Activated T-cell treated with anti-CD3 and anti-CD28 coated beads for 24 hours (primary cell): Measurements from ENCODE around the gene C8A.

Experiments
- DNase-seq: peaks from one replicate; pipeline ENCODE4 v3.0.0-alpha.2; 2020; ENCODE audit warnings: low read depth

C8A gene

DNA sequence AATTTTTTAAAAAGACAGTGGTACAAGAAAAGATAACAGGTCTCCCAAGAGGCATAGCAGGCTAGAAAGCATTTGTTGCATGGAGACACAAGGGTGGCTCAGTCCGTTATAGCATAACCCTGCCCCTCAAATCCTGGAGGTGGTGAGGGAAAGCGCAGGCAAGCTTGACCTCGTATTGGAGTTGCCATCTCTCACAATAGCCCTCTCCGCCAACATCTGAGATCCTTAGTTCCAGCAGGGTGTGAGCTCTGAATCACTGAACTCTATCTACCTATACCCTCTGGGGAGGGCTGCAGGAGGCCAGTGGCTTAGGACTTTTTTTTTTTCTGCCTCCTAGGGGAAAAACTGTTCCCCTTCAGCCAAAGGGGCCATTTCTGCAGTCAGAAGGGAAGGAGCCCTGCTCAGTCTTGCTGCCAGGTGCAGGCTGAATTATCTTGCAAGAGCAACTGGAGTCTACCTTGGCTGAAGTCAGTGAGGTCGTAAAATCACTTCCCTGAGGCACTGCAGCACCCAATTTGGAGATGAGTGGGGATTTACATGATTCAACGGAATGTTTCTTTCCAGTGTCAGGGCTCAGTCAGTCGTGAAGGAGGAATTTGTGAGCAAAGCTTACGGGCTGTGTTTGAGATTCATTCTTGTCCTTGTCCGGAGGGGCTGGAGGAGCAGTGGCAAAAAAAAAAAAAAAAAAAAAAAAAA is 17.2 kb upstream of the C8A start:
- DNase-seq, result no peak

- no peak for DNase-seq
Observed at GRCh38 chr1:56838759-56839158, 15.8 kb upstream of the C8A start.

DNA sequence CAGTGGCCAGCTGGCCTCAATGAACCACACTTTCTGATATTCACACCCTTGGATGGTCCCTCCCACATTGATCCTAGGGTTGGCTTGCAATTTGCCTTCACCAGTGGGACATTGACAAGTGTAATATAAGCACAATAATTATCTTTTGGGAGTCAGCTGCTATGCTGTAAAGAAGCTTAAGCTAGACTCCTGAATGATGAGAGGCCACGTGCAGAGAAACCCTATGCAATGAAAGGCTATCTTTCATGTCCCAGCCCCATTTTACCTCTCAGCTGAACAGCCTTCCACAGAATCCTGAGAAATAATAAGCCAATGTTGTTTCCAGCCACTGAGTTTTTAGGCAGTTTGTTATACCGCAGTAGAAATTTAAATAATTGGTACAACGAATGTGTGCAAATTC is 11.1 kb upstream of the C8A start:
- no peak for DNase-seq

DNA sequence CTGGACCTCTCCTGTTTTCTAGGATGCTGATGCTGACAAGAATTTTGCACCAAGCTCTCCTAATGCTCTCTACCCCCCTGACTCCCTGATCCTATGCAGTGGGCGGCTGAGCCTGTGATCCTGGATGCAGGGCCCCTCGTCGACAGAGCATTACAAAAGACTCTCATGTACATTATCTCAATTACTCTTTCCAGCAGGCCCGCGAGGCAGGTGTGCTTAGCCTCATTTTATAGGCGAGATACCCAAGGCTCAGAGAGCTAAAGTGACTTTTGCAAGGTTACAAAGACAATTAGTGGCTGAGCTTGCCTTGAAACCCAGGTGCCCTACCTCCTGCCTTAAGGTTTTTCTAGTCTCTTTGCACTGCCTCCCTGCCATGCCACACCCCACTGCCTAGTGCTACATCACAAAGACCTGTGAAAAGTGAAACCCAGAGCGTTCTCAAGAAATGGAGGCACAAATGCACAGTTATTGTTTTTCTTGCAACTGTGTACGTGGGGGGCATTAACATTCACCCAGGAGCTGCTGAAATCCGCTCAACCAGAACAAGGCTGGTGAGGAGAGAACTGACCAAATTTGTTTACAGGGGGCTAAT is 10.0 kb upstream of the C8A start:
- no peak for DNase-seq

GRCh38 chr1:56845343-56845742 is 9.3 kb upstream of the C8A start:
- no peak for DNase-seq

- DNase-seq, result no peak
Observed at GRCh38 chr1:56849750-56850149, 4.8 kb upstream of the C8A start.

DNA sequence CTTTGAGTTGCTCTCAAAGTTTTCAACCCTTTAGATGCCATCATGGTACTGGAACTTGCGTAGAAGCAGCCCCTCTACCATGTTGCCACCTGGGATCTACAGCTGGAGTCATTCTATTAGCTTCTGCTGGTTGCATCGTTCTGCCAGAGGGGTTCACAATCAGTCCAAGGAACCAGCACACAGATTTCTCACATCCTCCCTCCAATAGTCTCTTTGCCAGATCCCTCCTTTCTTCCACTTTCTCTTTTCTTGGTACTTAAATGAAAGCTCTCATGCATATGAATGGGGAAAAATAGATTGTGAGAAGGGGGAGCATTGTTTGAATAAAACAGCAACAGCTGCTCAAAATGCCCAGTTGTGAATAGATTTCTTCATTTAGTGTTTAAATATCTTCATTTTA is 4.2 kb upstream of the C8A start:
- DNase-seq, result no peak

GRCh38 chr1:56850922-56851321 is 3.7 kb upstream of the C8A start:
- DNase-seq, result no peak

GRCh38 chr1:56852476-56852875 is 2.1 kb upstream of the C8A start:
- DNase-seq, result no peak

GRCh38 chr1:56855190-56855589 is 593 bp downstream of the C8A start:
- DNase-seq, result no peak

DNA sequence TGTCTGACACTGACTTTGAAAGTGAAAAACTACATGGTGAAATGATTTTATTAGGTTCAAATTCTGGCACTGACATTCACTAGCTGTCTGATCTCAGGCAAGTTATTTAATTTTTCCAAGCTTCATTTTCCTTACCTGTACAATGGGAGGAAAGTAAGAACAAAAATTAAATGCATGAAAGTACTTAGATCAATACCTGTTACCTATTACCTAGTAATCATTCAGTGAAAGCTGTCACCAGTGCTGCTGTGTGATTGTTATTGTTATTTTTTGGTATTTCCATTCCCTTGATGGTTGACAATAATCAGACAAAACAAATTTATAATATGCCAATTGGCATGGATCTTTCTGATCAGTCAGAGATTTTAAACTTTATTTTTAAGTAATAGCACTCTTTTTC is 1.6 kb downstream of the C8A start:
- DNase-seq, result no peak

DNA sequence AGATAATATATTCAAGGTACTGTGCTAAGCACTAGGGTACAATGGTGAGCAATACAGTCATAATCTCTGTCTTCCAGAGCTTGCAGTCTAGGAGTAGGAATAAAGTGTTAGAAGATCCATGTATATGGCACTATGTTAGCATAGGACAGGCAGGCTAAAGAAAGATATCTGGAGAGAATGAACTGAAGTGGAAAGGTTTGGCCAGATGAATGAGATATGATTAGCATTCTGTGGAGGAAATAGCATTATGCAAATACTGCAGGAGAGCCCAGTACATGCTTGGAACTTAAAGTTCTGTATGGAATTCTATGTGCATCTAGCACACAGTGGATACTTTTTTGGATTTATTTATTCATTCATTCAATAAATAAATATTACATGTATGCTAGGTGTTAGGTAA is 4.7 kb downstream of the C8A start:
- DNase-seq, result no peak

DNA sequence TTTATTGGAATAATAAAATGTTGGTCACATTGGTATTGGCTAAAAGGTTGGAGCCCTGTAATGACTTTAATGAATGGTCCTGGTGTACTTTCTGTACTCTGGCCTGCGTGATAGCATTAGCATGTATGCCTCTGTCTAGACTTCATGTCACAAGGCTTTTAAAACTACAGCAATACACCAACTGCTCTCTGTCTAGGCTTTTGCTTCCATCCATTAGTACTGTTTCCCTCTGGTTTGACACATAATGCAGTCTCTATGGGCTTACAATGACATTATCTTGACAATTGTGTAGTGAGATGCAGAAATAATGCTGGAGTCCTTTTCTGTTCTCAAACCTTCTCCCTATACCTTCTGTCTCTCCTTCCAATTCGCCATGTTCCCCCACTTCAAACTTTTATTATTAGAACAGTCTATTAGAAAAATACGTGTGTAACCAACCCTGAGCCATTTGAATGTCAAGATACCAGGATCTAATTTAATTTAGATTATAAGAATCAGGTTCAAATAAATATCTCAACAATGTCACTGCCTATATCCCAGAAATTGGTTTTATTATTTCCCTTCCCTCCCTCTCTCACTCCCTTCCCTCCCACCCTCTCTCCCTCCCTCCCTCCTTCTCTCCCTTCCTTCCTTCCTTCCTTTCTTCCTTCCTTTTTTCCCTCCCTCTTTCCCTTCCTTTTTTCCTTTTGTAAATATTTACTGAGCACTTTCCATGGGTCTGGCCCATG is 8.8 kb downstream of the C8A start:
- no peak for DNase-seq

GRCh38 chr1:56864430-56864829 is 9.8 kb downstream of the C8A start:
- no peak for DNase-seq

DNA sequence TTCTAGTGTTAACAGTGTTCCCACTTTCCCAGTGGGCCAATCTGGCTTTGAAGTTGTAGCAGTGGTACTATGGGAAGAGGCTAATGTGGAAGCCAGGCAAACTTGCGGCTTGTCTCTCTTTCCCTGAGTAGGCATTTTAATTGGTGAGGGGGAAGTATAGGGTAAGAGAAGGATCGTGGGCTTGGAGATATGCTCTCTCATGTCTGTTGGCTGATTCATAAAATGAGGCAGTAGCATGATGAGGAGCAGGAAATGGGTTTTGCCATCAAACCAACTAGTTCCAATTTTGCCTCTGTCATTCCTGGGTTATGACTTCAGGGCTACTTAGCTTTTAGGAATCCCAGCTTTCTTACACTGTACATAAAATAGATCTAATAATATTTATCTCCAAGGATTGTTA is 12.1 kb downstream of the C8A start:
- no peak for DNase-seq

- DNase-seq, result no peak
Observed at GRCh38 chr1:56867491-56867890, 12.9 kb downstream of the C8A start.

DNA sequence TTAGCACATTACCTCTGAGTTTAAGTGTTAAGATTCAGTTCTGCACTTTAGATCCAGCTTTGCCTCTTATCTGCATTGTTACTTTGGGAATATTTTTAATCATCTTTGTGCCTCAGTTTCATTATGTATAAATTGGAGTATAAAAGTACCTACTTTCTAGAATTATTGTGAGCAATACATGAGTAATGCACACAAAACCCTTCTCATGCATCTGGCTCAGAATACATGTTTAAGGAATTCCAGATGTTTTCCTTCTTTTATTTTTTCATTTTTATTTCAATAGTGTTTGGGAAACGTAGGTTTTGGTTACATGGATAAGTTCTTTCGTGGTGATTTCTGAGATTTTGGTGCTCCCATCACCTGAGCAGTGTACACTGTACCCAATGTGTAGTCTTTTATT is 14.2 kb downstream of the C8A start:
- DNase-seq, result no peak

GRCh38 chr1:56872597-56872996 is 18.0 kb downstream of the C8A start:
- no peak for DNase-seq

GRCh38 chr1:56873213-56873612 is 18.6 kb downstream of the C8A start:
- DNase-seq, result no peak

GRCh38 chr1:56874689-56875088 is 20.1 kb downstream of the C8A start:
- no peak for DNase-seq

GRCh38 chr1:56877973-56878372 is 23.4 kb downstream of the C8A start:
- DNase-seq, result no peak

DNA sequence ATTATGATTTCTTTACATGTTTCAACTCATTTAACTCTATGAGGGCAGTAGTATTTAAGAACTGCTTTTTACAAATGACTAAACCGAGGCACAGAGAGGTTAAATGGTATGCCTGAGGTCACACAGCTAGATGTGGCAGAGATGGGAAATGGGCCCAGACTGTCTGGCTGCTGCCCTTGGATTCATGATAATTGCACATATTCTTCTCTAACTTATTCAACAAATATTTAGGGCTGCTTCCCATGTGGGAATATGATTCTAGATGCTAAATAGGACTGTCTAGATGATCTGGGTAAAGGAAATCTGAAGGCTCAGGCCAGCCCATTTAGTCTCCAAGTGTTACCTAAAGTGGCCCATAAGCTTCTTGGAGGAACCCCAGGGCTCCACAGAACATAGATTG is 26.2 kb downstream of the C8A start:
- DNase-seq, result no peak

GRCh38 chr1:56881417-56881816 is 26.8 kb downstream of the C8A start:
- DNase-seq, result no peak

GRCh38 chr1:56890229-56890628 is 35.6 kb downstream of the C8A start:
- DNase-seq, result no peak
